Liver (tissue), 9 donors: Measurements from ENCODE around the gene RPL5. TPM values are rescaled to one million over a fixed set of nuclear protein-coding genes. Genes with fewer than 3 reads are reported as not detected.
A peak's percentile ranks its signal among the peaks of the same experiment; 100 is the strongest.

Experiments used
- DNase-seq: peaks from one replicate; pipeline ENCODE4 v3.0.0-alpha.2; 2017; ENCODE audit warnings: low spot score
- H3K27ac ChIP-seq, 2 donors: one replicate each; pipeline ENCODE4 v1.7.0; 2013; ENCODE audit warnings: inconsistent platforms in 2 of 2, low read length in 2 of 2, control low read depth in 1 of 2, low read depth in 1 of 2, mild to moderate bottlenecking in 1 of 2
- H3K27me3 ChIP-seq, 4 donors: one replicate each; pipeline versions ENCODE4 v1.6.1 to v1.7.0; 2013; ENCODE audit warnings: low read length in 3 of 4, inconsistent platforms in 1 of 4, mild to moderate bottlenecking in 1 of 4, moderate library complexity in 1 of 4; ENCODE audit not compliant: control insufficient read depth in 4 of 4, insufficient read depth in 4 of 4
- H3K36me3 ChIP-seq, 4 donors: one replicate each; pipeline versions ENCODE4 v1.6.1 to v1.7.0; 2013; ENCODE audit warnings: low read length in 3 of 4, mild to moderate bottlenecking in 3 of 4, low read depth in 1 of 4, moderate library complexity in 1 of 4; ENCODE audit not compliant: control insufficient read depth in 4 of 4, insufficient read depth in 3 of 4
- H3K4me1 ChIP-seq, 4 donors: one replicate each; pipeline versions ENCODE4 v1.6.1 to v1.7.0; 2013; ENCODE audit warnings: low read length in 3 of 4, mild to moderate bottlenecking in 3 of 4, moderate library complexity in 1 of 4; ENCODE audit not compliant: control insufficient read depth in 4 of 4, insufficient read depth in 4 of 4
- H3K4me3 ChIP-seq, 3 donors: one replicate each; pipeline versions ENCODE4 v1.6.1 to v1.7.0; 2013; ENCODE audit warnings: low read length in 3 of 3, control low read depth in 1 of 3, low read depth in 1 of 3, mild to moderate bottlenecking in 1 of 3
- H3K9ac ChIP-seq, 2 donors: one replicate each; pipeline ENCODE4 v1.7.0; 2013; ENCODE audit warnings: low read length in 2 of 2, mild to moderate bottlenecking in 2 of 2, moderate library complexity in 2 of 2, control low read depth in 1 of 2, low read depth in 1 of 2
- H3K9me3 ChIP-seq, 4 donors: one replicate each; pipeline versions ENCODE4 v1.6.1 to v1.7.0; 2013; ENCODE audit warnings: low read length in 3 of 4; ENCODE audit not compliant: control insufficient read depth in 4 of 4
- EGR1 ChIP-seq, 2 donors: IDR thresholded peaks; 2 replicates each; pipeline ENCODE4 v1.6.1; 2016 to 2018; ENCODE audit warnings: antibody characterized with exemption in 2 of 2, low read depth in 2 of 2
- FOXA1 ChIP-seq: IDR thresholded peaks from 2 replicates; pipeline ENCODE4 v1.6.1; 2016; ENCODE audit warnings: antibody characterized with exemption
- FOXA2 ChIP-seq: IDR thresholded peaks from 2 replicates; pipeline ENCODE4 v1.6.1; 2016; ENCODE audit warnings: antibody characterized with exemption
- HNF4A ChIP-seq, 2 donors: conservative IDR thresholded peaks; 2 replicates each; pipeline ENCODE4 v1.6.1; 2016; ENCODE audit warnings: antibody characterized with exemption in 2 of 2, mild to moderate bottlenecking in 2 of 2
- HNF4G ChIP-seq: IDR thresholded peaks from 2 replicates; pipeline ENCODE4 v1.6.1; 2016; ENCODE audit warnings: antibody characterized with exemption
- JUND ChIP-seq, 2 donors: IDR thresholded peaks; 2 replicates each; pipeline ENCODE4 v1.6.1; 2016; ENCODE audit warnings: antibody characterized with exemption in 2 of 2
- NR2F2 ChIP-seq: IDR thresholded peaks from 2 replicates; pipeline ENCODE4 v1.6.1; 2016; ENCODE audit warnings: antibody characterized with exemption
- RXRA ChIP-seq, 2 donors: IDR thresholded peaks; 2 replicates each; pipeline ENCODE4 v1.6.1; 2017 to 2018; ENCODE audit warnings: antibody characterized with exemption in 2 of 2, mild to moderate bottlenecking in 1 of 2
- TAF1 ChIP-seq: conservative IDR thresholded peaks from 2 replicates; pipeline ENCODE4 v1.6.1; 2016; ENCODE audit warnings: antibody characterized with exemption, mild to moderate bottlenecking
- YY1 ChIP-seq: IDR thresholded peaks from 2 replicates; pipeline ENCODE4 v1.6.1; 2016; ENCODE audit warnings: antibody characterized with exemption, mild to moderate bottlenecking
- WGBS: extraction: QIAGEN DNeasy Blood & Tissue Kit; methylation state at CpG from one replicate; pipeline ENCODE4 v1.1.7; 2013; 5-methylcytosine and 5-hydroxymethylcytosine counted together
- polyA plus RNA-seq, 2 donors: library from polyadenylated mRNA; stranded (reverse) in 1 of 2; unstranded in 1 of 2; fragments of 200-250 nt in 1 of 2; fragments of >200 nt in 1 of 2; fragmentation: Nextera tagmentation in 1 of 2; extraction: Ambion mirVana in 1 of 2; gene quantifications; one replicate each; pipeline versions ENCODE4 v1.2.1 to v1.2.3, GENCODE V29; 2013 to 2015
- total RNA-seq, 2 donors: library from RNA; depleted of rRNA; stranded (reverse); fragments of >200 nt; gene quantifications; one replicate each; pipeline ENCODE4 v1.2.3, GENCODE V29; 2014
- TF ChIP-seq, protein P1 (sequence below): fragments of 150-350 bp; IDR thresholded peaks from 2 replicates; pipeline ENCODE4 v1.5.1; 2017; ENCODE audit warnings: improper control_type of control experiment, low read depth, low read length; ENCODE audit not compliant: missing input control
- TF ChIP-seq, protein P2 (sequence below): IDR thresholded peaks from 2 replicates; pipeline ENCODE4 v1.6.1; 2016; ENCODE audit warnings: antibody characterized with exemption
- TF ChIP-seq, protein P3 (sequence below): IDR thresholded peaks from 2 replicates; pipeline ENCODE4 v1.6.1; 2016; ENCODE audit warnings: antibody characterized with exemption, mild to moderate bottlenecking
- donor health status: healthy.
- donor health status: healthy.
- donor health status: healthy.
- donor health status: healthy.
- donor health status: healthy.

RPL5 gene
- total and polyA plus RNA-seq, 4 donors: 336 to 765 (median 401) TPM

GRCh38 chr1:92784639-92785500, 47.0 kb upstream of the RPL5 start, which contains the start of gene EVI5 (continued):
- TF ChIP-seq HNF4A (conservative IDR thresholded peaks at IDR 0.05): peak; percentile 6 to 50

DNA sequence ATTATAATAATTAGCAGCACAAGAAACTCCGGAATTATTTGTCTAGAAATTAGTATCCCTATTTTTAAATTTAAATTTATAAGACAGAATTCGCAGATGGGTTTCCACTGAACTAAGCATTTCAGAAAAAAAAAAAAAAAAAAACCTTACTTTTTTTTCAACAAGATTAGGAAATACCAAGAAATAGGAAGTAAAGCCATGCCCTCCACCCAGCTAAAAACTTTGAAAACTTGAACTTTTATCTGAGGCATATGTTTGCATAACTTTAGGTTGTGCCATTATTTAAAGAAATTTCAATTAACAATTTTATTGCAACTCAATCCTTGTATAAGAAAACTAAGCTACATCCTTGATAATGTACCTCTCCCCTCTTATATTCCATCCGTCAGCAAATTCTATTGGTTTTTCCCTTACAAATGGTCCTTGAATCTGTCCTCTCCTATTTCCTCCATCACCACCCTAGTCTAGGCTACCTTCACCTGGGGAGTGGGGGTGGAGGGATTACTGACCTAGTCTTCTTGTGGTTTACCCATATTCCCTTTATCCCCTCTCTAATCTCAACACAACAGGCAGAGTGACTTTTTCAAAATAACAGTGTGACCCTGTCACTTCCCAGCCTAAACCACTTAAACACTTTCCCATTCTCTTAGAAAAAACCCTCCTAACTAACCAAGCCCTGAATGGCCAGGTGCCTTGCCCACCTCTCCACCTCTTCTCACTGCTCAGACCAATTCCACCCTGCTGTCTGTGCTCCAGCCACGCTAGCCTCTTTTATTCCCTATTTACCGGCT, 45.5 kb upstream of the RPL5 start:
- H3K4me3 ChIP-seq: no peak overlapping the region
- 83% methylated on average over 5 of the region's 5 CpGs for WGBS
- peaks cover 0 to 11% (median 4%) of the 10 kb centered on the region in 4 donors for H3K4me1 ChIP-seq
- no peak overlapping the region for H3K27ac ChIP-seq
- H3K27me3 ChIP-seq: no peaks in the 10 kb centered on the region
- no peak for DNase-seq
- no peak for TF ChIP-seq NR2F2
- TF ChIP-seq, protein P1, sequence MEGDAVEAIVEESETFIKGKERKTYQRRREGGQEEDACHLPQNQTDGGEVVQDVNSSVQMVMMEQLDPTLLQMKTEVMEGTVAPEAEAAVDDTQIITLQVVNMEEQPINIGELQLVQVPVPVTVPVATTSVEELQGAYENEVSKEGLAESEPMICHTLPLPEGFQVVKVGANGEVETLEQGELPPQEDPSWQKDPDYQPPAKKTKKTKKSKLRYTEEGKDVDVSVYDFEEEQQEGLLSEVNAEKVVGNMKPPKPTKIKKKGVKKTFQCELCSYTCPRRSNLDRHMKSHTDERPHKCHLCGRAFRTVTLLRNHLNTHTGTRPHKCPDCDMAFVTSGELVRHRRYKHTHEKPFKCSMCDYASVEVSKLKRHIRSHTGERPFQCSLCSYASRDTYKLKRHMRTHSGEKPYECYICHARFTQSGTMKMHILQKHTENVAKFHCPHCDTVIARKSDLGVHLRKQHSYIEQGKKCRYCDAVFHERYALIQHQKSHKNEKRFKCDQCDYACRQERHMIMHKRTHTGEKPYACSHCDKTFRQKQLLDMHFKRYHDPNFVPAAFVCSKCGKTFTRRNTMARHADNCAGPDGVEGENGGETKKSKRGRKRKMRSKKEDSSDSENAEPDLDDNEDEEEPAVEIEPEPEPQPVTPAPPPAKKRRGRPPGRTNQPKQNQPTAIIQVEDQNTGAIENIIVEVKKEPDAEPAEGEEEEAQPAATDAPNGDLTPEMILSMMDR: no peak
- no peak for TF ChIP-seq FOXA1
- no peak for TF ChIP-seq YY1
- TF ChIP-seq, protein P2, sequence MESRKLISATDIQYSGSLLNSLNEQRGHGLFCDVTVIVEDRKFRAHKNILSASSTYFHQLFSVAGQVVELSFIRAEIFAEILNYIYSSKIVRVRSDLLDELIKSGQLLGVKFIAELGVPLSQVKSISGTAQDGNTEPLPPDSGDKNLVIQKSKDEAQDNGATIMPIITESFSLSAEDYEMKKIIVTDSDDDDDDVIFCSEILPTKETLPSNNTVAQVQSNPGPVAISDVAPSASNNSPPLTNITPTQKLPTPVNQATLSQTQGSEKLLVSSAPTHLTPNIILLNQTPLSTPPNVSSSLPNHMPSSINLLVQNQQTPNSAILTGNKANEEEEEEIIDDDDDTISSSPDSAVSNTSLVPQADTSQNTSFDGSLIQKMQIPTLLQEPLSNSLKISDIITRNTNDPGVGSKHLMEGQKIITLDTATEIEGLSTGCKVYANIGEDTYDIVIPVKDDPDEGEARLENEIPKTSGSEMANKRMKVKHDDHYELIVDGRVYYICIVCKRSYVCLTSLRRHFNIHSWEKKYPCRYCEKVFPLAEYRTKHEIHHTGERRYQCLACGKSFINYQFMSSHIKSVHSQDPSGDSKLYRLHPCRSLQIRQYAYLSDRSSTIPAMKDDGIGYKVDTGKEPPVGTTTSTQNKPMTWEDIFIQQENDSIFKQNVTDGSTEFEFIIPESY: no peak
- no peak for TF ChIP-seq HNF4G
- no peak for TF ChIP-seq RXRA (IDR thresholded peaks at IDR 0.05)
- no peak for TF ChIP-seq EGR1 (IDR thresholded peaks at IDR 0.05; ENCODE audit: low read depth in 2 of 2)
- TF ChIP-seq, protein P3, sequence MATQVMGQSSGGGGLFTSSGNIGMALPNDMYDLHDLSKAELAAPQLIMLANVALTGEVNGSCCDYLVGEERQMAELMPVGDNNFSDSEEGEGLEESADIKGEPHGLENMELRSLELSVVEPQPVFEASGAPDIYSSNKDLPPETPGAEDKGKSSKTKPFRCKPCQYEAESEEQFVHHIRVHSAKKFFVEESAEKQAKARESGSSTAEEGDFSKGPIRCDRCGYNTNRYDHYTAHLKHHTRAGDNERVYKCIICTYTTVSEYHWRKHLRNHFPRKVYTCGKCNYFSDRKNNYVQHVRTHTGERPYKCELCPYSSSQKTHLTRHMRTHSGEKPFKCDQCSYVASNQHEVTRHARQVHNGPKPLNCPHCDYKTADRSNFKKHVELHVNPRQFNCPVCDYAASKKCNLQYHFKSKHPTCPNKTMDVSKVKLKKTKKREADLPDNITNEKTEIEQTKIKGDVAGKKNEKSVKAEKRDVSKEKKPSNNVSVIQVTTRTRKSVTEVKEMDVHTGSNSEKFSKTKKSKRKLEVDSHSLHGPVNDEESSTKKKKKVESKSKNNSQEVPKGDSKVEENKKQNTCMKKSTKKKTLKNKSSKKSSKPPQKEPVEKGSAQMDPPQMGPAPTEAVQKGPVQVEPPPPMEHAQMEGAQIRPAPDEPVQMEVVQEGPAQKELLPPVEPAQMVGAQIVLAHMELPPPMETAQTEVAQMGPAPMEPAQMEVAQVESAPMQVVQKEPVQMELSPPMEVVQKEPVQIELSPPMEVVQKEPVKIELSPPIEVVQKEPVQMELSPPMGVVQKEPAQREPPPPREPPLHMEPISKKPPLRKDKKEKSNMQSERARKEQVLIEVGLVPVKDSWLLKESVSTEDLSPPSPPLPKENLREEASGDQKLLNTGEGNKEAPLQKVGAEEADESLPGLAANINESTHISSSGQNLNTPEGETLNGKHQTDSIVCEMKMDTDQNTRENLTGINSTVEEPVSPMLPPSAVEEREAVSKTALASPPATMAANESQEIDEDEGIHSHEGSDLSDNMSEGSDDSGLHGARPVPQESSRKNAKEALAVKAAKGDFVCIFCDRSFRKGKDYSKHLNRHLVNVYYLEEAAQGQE: no peak
- H3K36me3 ChIP-seq: no peaks in the 10 kb centered on the region
- H3K9ac ChIP-seq: no peak overlapping the region
- H3K9me3 ChIP-seq: no peaks in the 10 kb centered on the region

DNA sequence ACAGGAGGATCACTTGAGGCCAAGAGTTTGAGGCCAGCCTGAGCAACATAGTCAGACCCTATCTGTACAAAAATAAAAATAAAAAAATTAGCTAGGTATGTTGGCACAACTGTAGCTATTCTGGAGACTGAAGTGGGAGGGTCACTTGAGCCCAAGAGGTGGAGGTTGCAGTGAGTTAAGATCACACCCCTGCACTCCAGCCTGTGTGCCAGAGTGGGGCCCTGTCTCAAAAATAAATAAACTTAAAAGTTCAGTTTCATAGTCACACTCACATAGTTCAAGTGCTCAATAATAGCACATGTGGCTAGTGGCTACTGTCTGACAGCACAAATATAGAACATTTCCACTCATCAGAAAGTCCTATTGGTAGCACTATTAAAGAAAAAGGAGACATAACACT, 41.8 kb upstream of the RPL5 start:
- Histone ChIP-seq H3K36me3 (no peaks in the 10 kb centered on the region), H3K27me3 (no peaks in the 10 kb centered on the region), H3K9me3 (no peaks in the 10 kb centered on the region), H3K27ac (no peak overlapping the region), H3K4me1 (peaks cover 0 to 5% (median 0%) of the 10 kb centered on the region in 4 donors), H3K9ac (no peak overlapping the region), H3K4me3 (no peak overlapping the region)
- no peak for DNase-seq
- TF ChIP-seq RXRA (IDR thresholded peaks at IDR 0.05) (no peak), FOXA2 (no peak), JUND (IDR thresholded peaks at IDR 0.05) (no peak), TAF1 (no peak), EGR1 (IDR thresholded peaks at IDR 0.05; ENCODE audit: low read depth in 2 of 2) (no peak)
- TF ChIP-seq, protein P3: no peak
